ENCODE results near the gene MISP3.

- no peak for TF ChIP-seq CTCF (IDR thresholded peaks at IDR 0.05; ENCODE audit: low read depth, low read length)
- peak; percentile 61; the same call in 1 of the 2 replicates for TF ChIP-seq MAX (IDR thresholded peaks at IDR 0.05; ENCODE audit: low read depth, low read length)
- TF ChIP-seq POLR2A (IDR thresholded peaks at IDR 0.05; ENCODE audit: extremely low read depth, insufficient read length) = peak; percentile 53
These were observed 45.8 kb downstream of the MISP3 start for GRCh38 chr19:14118165-14119051.
